Kidney glomerular epithelial cell (primary cell): ENCODE measurements around the gene TENT4B.

Experiments used
- DNase-seq: peaks from one replicate; lab custom pipeline; 2025; lab: John Stamatoyannopoulos, UW

Gene TENT4B

GRCh38 chr16:50256604-50257003, 103.5 kb downstream of the TENT4B start:
- no peak for DNase-seq

- DNase-seq: no peak
These were observed 104.8 kb downstream of the TENT4B start for GRCh38 chr16:50257876-50258275.

GRCh38 chr16:50259334-50260205, 106.5 kb downstream of the TENT4B start:
- peak; percentile 34 for DNase-seq

- DNase-seq: no peak
These were observed 107.4 kb downstream of the TENT4B start for GRCh38 chr16:50260206-50261159.

GRCh38 chr16:50261160-50261706, 108.1 kb downstream of the TENT4B start:
- no peak for DNase-seq

GRCh38 chr16:50261707-50262235, 108.7 kb downstream of the TENT4B start:
- no peak for DNase-seq

GRCh38 chr16:50263060-50263909, 110.2 kb downstream of the TENT4B start:
- no peak for DNase-seq

GRCh38 chr16:50263940-50264929, 111.1 kb downstream of the TENT4B start:
- no peak for DNase-seq

- DNase-seq: peak; percentile 26
These were observed 112.2 kb downstream of the TENT4B start for GRCh38 chr16:50265260-50265659.

DNA sequence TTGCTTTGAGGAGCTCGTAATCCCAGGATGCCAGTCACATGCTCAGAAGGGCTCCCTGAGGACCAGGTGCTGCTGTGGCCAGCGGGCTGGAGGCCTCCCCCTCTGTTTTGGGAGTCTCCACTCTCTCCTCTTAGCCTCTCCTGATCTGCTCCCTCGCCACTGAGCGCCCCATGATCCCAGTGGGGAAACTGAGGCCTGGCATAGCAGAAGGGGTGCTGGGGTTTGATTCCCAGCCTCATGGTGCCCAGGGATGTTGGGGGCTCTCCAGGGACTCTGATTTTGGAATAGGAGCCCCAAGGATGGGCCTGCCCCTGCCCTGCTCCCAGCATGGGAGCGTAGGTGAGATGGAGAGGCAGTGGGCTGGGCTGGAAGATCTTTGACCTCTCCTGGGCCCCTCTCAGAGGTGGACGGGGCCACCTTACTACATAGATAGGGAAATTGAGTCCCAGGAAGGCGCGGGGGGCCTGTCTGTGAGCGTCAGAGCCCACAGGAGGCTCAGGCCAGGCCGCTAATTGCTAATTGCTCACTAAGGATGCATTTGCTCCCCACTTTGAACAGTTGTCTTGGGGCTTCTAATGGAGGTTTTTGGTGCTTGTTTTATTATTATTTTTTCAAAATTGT, 112.7 kb downstream of the TENT4B start:
- DNase-seq: no peak

DNA sequence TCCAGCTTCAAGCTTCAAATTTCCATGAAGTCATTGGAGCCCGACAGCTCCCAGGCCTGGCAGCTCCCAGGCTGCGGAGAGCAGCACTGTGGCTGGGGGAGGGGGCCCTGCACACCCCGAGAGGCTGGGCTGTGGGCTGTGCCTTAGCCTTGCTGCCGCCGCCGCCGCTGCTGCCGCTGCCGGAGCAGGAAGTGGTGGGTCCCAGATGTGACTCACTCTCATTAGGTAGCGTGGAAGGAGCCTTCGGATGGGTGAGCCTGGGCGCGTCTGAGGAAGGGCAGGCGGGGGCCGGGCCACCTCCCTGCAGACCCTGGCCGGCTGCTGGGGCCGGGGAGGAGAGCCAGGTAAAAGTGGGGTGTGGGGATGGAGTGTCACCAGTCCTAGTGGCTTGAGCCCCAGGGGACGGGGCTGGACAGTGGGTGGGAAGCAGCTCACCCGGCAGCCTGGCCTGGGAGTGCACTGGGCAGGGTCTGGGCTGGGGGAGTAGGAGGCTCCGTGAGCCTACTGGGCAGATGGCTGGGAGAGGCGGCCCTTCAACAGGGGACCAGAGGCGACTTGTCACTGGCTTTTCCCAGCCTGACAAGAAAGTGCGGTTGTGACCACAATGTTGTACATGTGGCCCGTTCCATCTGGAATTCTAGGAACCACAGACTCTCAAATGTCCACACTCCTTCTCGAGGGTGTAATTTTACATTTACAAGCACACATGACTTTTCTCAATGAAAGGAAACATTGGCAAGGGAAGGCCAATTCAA, 113.4 kb downstream of the TENT4B start, which contains the start of gene ADCY7:
ADCY7 (plus strand) TSS at position 215 of the 755 bp plus-strand sequence. CDS start 21,629 bp downstream, outside the sequence.
- DNase-seq: peak; percentile 70

DNA sequence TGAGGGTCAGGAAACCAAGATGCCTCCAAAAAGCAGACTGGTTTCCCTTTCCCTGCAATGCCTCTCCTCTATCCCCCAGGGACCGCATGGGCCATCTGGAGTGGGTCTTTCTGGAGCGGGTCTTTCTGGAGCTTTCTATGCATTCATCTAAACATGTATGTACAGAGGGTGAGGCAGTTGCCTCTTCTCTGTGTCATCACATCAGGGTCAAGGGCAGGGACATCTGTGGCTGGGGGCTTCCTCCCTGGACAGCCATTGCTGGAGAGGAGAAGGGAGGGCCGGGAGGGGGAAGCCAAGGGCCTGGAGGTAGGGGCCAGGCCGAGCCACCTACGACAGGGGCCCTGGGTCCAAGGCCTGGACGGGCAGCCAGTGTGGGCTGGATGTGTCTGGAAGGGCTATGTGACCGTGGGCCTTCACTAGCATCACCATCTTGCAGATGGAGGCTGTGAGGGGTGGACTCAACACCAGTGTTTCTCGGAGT, 114.1 kb downstream of the TENT4B start:
- no peak for DNase-seq

- DNase-seq: no peak
These were observed 114.5 kb downstream of the TENT4B start for GRCh38 chr16:50267651-50268050.

- DNase-seq: no peak
These were observed 115.2 kb downstream of the TENT4B start for GRCh38 chr16:50268352-50268751.

DNA sequence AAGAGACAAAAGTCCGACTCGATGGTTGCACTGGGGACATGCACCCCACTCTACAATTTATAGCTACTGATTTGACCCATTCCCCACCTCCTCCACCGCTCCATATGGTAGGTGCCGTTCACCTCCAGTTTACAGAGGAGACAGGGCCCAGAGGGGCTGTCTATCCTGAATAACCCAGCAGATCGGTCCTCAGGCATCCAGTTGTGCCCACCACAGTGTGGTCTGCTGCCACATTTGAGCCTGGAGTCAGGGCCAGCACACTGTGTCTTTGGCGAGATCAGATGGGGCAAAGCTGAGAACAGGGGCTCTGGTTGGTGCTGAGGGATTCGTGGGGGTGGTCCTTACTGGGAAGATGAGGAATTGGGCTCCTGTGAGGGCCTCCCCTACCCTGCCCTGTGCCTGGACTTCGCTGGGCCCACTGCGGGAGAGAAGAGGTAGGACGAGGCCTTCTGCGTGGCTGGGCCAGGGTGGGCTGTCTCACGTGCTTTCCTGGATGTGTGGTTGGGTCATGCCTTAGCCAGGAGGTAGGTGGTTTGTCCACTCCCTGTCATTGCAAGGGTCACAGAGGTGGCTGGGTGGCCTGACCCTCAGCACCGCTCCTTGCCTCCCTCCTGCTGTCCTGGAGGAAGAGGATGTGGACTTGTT, 116.1 kb downstream of the TENT4B start:
- DNase-seq: no peak

DNA sequence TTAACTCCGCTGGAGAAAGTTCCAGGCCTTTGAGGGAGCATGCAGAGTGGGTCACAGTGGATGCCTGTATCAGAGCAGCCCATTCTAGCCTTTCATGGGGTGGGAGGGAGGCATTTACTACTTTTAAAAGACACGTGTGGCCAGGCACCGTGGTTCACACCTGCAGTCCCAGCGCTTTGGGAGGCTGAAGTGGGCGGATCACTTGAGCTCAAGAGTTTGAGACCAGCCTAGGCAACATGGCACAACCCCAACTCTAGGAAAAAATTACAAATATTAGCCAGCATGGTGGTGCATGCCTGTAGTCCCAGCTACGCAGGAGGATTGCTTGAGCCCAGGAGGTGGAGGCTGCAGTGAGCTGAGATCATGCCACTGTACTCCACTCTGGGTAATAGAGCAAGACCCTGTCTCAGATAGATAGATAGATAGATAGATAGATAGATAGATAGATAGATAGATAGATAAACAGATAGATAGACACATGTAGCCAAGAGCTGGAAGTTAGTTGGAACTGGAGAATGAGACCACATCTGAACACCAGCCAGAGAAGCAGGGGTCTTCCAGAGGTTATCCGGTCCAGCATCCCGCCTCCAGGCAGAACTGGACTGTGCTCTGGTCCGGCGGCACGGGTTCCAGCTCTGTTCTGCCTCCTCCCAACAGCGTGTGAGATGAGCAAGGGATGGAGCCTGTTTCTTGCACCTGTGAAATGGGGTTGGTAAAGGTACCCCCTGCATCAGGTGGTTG, 116.8 kb downstream of the TENT4B start:
- DNase-seq: no peak

- DNase-seq: no peak
These were observed 117.5 kb downstream of the TENT4B start for GRCh38 chr16:50270510-50271147.
